IMR-90 (cell line): ENCODE data around the gene DNAH9. TPM values are rescaled to one million over a fixed set of nuclear protein-coding genes. Genes with fewer than 3 reads are reported as not detected.

Experiments
- ATAC-seq: fragments of 200-7000 bp; cut with Tn5 transposase; 2 replicates; pipeline ENCODE4 v1.9.1; 2020; ENCODE audit warnings: low read depth, mild to moderate bottlenecking, moderate library complexity
- BruUV-seq: library from RNA; stranded (reverse); fragments of 400-500 nt; replicated peaks from 2 replicates; lab custom pipeline; 2021; lab: Mats Ljungman, UMichigan
- CTCF ChIA-PET: fragments of 300-600 bp; formaldehyde crosslinking; extraction: SDS; loops from one replicate; lab custom pipeline; 2021; ENCODE audit warnings: antibody characterized with exemption; lab: Yijun Ruan, JAX
- POLR2A ChIA-PET: fragments of 300-600 bp; sonication (Branson Sonifier 250); formaldehyde crosslinking; loops from one replicate; lab custom pipeline; 2022; ENCODE audit warnings: antibody characterized with exemption; ENCODE audit not compliant: unreplicated experiment; lab: Charles Lee
- DNase-seq: peaks from one replicate; pipeline ENCODE4 v3.0.0; 2013
- H2AFZ ChIP-seq: replicated peaks from 2 replicates; pipeline ENCODE3; 2013; ENCODE audit warnings: low read length, mild to moderate bottlenecking; ENCODE audit not compliant: poor library complexity
- H2AK5ac ChIP-seq: 2 replicates; pipeline ENCODE4 v1.6.1; 2013; ENCODE audit warnings: low read depth, low read length, inconsistent platforms
- H2AK9ac ChIP-seq: replicated peaks from 2 replicates; pipeline ENCODE3; 2013; ENCODE audit warnings: mild to moderate bottlenecking, low read depth, low read length, moderate library complexity; ENCODE audit not compliant: poor library complexity
- H2BK120ac ChIP-seq: 2 replicates; pipeline ENCODE4 v1.6.1; 2013; ENCODE audit warnings: low read depth, low read length, inconsistent platforms
- H2BK15ac ChIP-seq: 3 replicates; pipeline ENCODE4 v1.6.1; 2013; ENCODE audit warnings: low read depth, low read length, inconsistent platforms
- H2BK20ac ChIP-seq: 2 replicates; pipeline ENCODE4 v1.6.1; 2013; ENCODE audit warnings: low read depth, mild to moderate bottlenecking, inconsistent platforms, low read length, moderate library complexity
- H2BK5ac ChIP-seq: 2 replicates; pipeline ENCODE4 v1.6.1; 2013; ENCODE audit warnings: mild to moderate bottlenecking, low read depth, low read length, inconsistent platforms; ENCODE audit not compliant: poor library complexity, severe bottlenecking
- H3K14ac ChIP-seq: replicated peaks from 2 replicates; pipeline ENCODE4 v1.6.1; 2013; ENCODE audit warnings: low read depth, low read length, inconsistent platforms
- H3K18ac ChIP-seq: 2 replicates; pipeline ENCODE4 v1.6.1; 2013; ENCODE audit warnings: low read depth, low read length, control low read depth
- H3K23ac ChIP-seq: 2 replicates; pipeline ENCODE4 v1.6.1; 2013; ENCODE audit warnings: low read depth, low read length, inconsistent platforms
- H3K27ac ChIP-seq: 2 replicates; pipeline ENCODE4 v1.5.1; 2013; ENCODE audit warnings: mild to moderate bottlenecking, control low read depth, low read length; ENCODE audit not compliant: insufficient read depth
- H3K27me3 ChIP-seq: 2 replicates; pipeline ENCODE4 v1.6.1; 2013; ENCODE audit warnings: low read length; ENCODE audit not compliant: control insufficient read depth, insufficient read depth
- H3K36me3 ChIP-seq: 2 replicates; pipeline ENCODE4 v1.6.1; 2013; ENCODE audit warnings: low read length, mixed read lengths; ENCODE audit not compliant: control insufficient read depth, insufficient read depth
- H3K4ac ChIP-seq: 2 replicates; pipeline ENCODE4 v1.6.1; 2013; ENCODE audit warnings: low read depth, low read length, inconsistent platforms
- H3K4me1 ChIP-seq: 2 replicates; pipeline ENCODE4 v1.6.1; 2013; ENCODE audit warnings: low read length, mixed read lengths; ENCODE audit not compliant: control insufficient read depth, insufficient read depth
- H3K4me2 ChIP-seq: 2 replicates; pipeline ENCODE4 v1.6.1; 2013; ENCODE audit warnings: low read depth, mild to moderate bottlenecking, control low read depth, low read length, moderate library complexity
- H3K4me3 ChIP-seq: 2 replicates; pipeline ENCODE4 v1.5.1; 2013; ENCODE audit warnings: low read depth, mild to moderate bottlenecking, control low read depth, low read length, moderate library complexity; ENCODE audit not compliant: insufficient read depth
- H3K56ac ChIP-seq: 2 replicates; pipeline ENCODE4 v1.6.1; 2013; ENCODE audit warnings: low read length, inconsistent platforms; ENCODE audit not compliant: insufficient read depth; ENCODE audit errors: extremely low read depth
- H3K79me1 ChIP-seq, 2 experiments: 2 replicates each; pipeline ENCODE4 v1.6.1; 2013; ENCODE audit warnings: low read length in 2 of 2, inconsistent platforms in 1 of 2, low read depth in 1 of 2
- H3K9ac ChIP-seq: 2 replicates; pipeline ENCODE4 v1.6.1; 2013; ENCODE audit warnings: low read depth, low read length, control low read depth
- H3K9me1 ChIP-seq: 2 replicates; pipeline ENCODE4 v1.6.1; 2013; ENCODE audit warnings: low read length, inconsistent platforms; ENCODE audit not compliant: insufficient read depth
- H3K9me3 ChIP-seq: 2 replicates; pipeline ENCODE4 v1.6.1; 2013; ENCODE audit warnings: low read length; ENCODE audit not compliant: control insufficient read depth, insufficient read depth
- H4K20me1 ChIP-seq: 2 replicates; pipeline ENCODE4 v1.6.1; 2013; ENCODE audit warnings: low read length, inconsistent platforms; ENCODE audit not compliant: insufficient read depth
- H4K5ac ChIP-seq: 2 replicates; pipeline ENCODE4 v1.6.1; 2013; ENCODE audit warnings: mild to moderate bottlenecking, low read depth, low read length, control low read depth
- H4K8ac ChIP-seq, 2 experiments: 2 replicates each; pipeline ENCODE4 v1.6.1; 2013; ENCODE audit warnings: low read depth in 2 of 2, low read length in 2 of 2, control low read depth in 1 of 2, inconsistent platforms in 1 of 2
- H4K91ac ChIP-seq: 2 replicates; pipeline ENCODE4 v1.6.1; 2013; ENCODE audit warnings: low read depth, low read length, inconsistent platforms; ENCODE audit not compliant: insufficient read depth
- CEBPB ChIP-seq: IDR thresholded peaks from 2 replicates; pipeline ENCODE4 v1.6.1; 2012; ENCODE audit warnings: low read depth, low read length, improper control_type of control experiment
- FOS ChIP-seq: fragments of 150-350 bp; IDR thresholded peaks from 2 replicates; pipeline ENCODE4 v1.6.1; 2016; ENCODE audit warnings: low read depth, low read length
- MAFK ChIP-seq: IDR thresholded peaks from 2 replicates; pipeline ENCODE4 v1.6.1; 2012; ENCODE audit warnings: low read depth, low read length, improper control_type of control experiment
- MAZ ChIP-seq: IDR thresholded peaks from 2 replicates; pipeline ENCODE4 v1.6.1; 2012; ENCODE audit warnings: low read depth, mild to moderate bottlenecking, low read length, improper control_type of control experiment, moderate library complexity, borderline replicate concordance
- NFE2L2 ChIP-seq: fragments of 150-350 bp; IDR thresholded peaks from 2 replicates; pipeline ENCODE4 v1.6.1; 2016; ENCODE audit warnings: low read depth, mild to moderate bottlenecking, low read length
- RAD21 ChIP-seq: IDR thresholded peaks from 2 replicates; pipeline ENCODE4 v1.6.1; 2012; ENCODE audit warnings: low read length, improper control_type of control experiment
- RCOR1 ChIP-seq: IDR thresholded peaks from 2 replicates; pipeline ENCODE4 v1.6.1; 2012; ENCODE audit warnings: mild to moderate bottlenecking, low read length, improper control_type of control experiment; ENCODE audit not compliant: insufficient replicate concordance
- SMC3 ChIP-seq: fragments of 150-350 bp; IDR thresholded peaks from 2 replicates; pipeline ENCODE4 v1.6.1; 2016; ENCODE audit warnings: low read depth, mild to moderate bottlenecking, antibody characterized with exemption, low read length, moderate library complexity
- WGBS, 2 experiments: methylation state at CpG; one replicate each; pipeline versions ENCODE4 v1.1.5 to v1.1.7; 2013; ENCODE audit warnings: missing lambda C conversion rate in 2 of 2; ENCODE audit not compliant: insufficient read length in 1 of 2; ENCODE audit errors: extremely low coverage in 2 of 2; 5-methylcytosine and 5-hydroxymethylcytosine counted together
- dilution Hi-C: fragments of 300-500 bp; cut with HindIII; formaldehyde crosslinking; loops from one replicate; pipeline ENCODE4 v1.14.3; 2018; ENCODE audit warnings: low sequenced_read_pairs; ENCODE audit not compliant: unreplicated experiment
- in situ Hi-C: fragments of 300-500 bp; cut with MboI; formaldehyde crosslinking; loops from 3 replicates; pipeline ENCODE4 v1.14.3; 2019; ENCODE audit warnings: low sequenced_read_pairs, inconsistent platforms, mixed read lengths
- intact Hi-C: fragments of 100-400 bp; cut with micrococcal nuclease; formaldehyde crosslinking; loops from 2 replicates; pipeline ENCODE4 v1.10.0; 2022
- polyA plus RNA-seq, 3 experiments: library from polyadenylated mRNA; depleted of rRNA; stranded (reverse); fragments of >200 nt; gene quantifications; 2 replicates each; pipeline ENCODE4 v1.2.3, GENCODE V29; 2012; ENCODE audit warnings: low replicate concordance in 1 of 3
- total RNA-seq: library from RNA; depleted of rRNA; stranded (reverse); fragments of >200 nt; gene quantifications from 2 replicates; pipeline ENCODE4 v1.2.3, GENCODE V29; 2012
- TF ChIP-seq, protein P1 (sequence below): conservative IDR thresholded peaks from 2 replicates; pipeline ENCODE4 v1.5.1; 2012; ENCODE audit warnings: mild to moderate bottlenecking, low read depth, low read length, improper control_type of control experiment

The DNAH9 gene
- total and polyA plus RNA-seq, 2 of the 4 experiments (the other 2 are of a cell fraction) = not detected

DNA sequence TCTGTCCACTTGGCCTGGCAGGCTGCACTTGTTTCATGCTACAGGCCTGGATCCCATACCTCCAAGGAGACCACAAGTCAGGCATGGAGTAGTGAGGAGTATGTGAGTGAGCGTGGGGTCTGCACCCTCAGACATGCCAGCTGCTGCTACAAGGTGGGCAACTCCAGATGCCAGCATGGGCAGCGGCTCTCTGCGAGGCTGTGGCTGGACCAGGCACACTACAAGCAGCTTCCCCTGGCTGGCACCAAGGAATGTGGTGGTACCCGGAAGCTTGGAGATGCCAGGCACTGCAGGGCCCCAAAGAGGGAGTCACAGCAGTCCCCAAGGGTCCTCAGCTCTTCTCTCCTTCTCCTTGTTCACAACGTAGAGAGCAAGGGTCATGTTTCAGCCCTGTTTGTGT is 16.1 kb upstream of the DNAH9 start:
- in situ Hi-C loops (no loop called here), dilution Hi-C loops (no loop called here), intact Hi-C loops (no loop called here)
- no peak overlapping the region for H2BK15ac ChIP-seq
- ATAC-seq (no peak), DNase-seq (no peak)
- TF ChIP-seq CEBPB (no peak), RCOR1 (no peak), SMC3 (no peak), NFE2L2 (no peak), FOS (no peak), MAZ (no peak), RAD21 (no peak), MAFK (no peak)
- TF ChIP-seq, protein P1, sequence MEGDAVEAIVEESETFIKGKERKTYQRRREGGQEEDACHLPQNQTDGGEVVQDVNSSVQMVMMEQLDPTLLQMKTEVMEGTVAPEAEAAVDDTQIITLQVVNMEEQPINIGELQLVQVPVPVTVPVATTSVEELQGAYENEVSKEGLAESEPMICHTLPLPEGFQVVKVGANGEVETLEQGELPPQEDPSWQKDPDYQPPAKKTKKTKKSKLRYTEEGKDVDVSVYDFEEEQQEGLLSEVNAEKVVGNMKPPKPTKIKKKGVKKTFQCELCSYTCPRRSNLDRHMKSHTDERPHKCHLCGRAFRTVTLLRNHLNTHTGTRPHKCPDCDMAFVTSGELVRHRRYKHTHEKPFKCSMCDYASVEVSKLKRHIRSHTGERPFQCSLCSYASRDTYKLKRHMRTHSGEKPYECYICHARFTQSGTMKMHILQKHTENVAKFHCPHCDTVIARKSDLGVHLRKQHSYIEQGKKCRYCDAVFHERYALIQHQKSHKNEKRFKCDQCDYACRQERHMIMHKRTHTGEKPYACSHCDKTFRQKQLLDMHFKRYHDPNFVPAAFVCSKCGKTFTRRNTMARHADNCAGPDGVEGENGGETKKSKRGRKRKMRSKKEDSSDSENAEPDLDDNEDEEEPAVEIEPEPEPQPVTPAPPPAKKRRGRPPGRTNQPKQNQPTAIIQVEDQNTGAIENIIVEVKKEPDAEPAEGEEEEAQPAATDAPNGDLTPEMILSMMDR = no peak
- no peak overlapping the region for H3K23ac ChIP-seq
- H3K4me2 ChIP-seq = no peak overlapping the region
- ChIA-PET CTCF (no interaction called here), POLR2A (no interaction called here)
- H4K91ac ChIP-seq = no peak overlapping the region
- H3K27ac ChIP-seq = no peak overlapping the region
- H3K14ac ChIP-seq = no peak overlapping the region
- H3K4ac ChIP-seq = no peak overlapping the region
- no peak overlapping the region for H4K5ac ChIP-seq
- no peak overlapping the region for H2AFZ ChIP-seq
- no peak overlapping the region for H3K56ac ChIP-seq
- no peaks in the 10 kb centered on the region for H3K4me1 ChIP-seq
- no peak overlapping the region for H2BK120ac ChIP-seq
- no peaks in the 10 kb centered on the region for H3K36me3 ChIP-seq
- BruUV-seq = no TSS peak
- no peak overlapping the region for H2BK5ac ChIP-seq
- no peak overlapping the region for H2BK20ac ChIP-seq
- no peaks in the 10 kb centered on the region for H3K79me1 ChIP-seq
- H3K9ac ChIP-seq = no peak overlapping the region
- no peaks in the 10 kb centered on the region for H3K27me3 ChIP-seq
- peaks cover 28% of the 10 kb centered on the region for H3K9me3 ChIP-seq
- H3K4me3 ChIP-seq = no peak overlapping the region
- H3K9me1 ChIP-seq = no peaks in the 10 kb centered on the region
- no peak overlapping the region for H4K8ac ChIP-seq
- H3K18ac ChIP-seq = no peak overlapping the region
- no peaks in the 10 kb centered on the region for H4K20me1 ChIP-seq
- WGBS, 2 experiments = 31% methylated on average over 2 of the region's 5 CpGs; no CpG with 5 or more reads in 1 of the 2 experiments
- no peak overlapping the region for H2AK9ac ChIP-seq
- H2AK5ac ChIP-seq = no peak overlapping the region
